Measurements from ENCODE around the gene POU2F3. TPM values are rescaled to one million over a fixed set of nuclear protein-coding genes. Genes with fewer than 3 reads are reported as not detected.

The POU2F3 gene
- total RNA-seq, 4 donors from 2014 or later = not detected

DNA sequence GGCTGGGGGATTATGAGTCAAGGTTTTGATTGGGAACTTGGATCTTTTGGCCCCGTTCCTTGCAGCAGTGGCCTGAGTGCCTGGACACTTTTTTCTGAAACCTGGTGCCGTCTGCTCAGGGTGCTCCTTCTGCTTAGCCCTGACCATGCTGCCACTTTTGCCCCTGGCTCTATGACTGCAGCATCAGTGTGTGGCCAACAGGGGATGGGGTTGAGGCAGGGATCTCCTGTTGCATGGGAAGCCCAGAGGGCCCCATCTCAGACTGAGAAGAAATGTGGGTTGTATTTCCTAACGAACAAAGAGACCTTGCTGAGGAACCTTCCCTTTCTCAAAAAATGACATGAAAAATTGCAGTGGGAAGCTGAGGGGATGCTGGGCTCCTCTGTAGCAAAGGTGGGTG lies 18.7 kb downstream of the POU2F3 start:
- Histone ChIP-seq H3K4me1 (no peaks in the 10 kb centered on the region), H3K27me3 (peaks cover 0 to 65% (median 10%) of the 10 kb centered on the region in 4 donors), H3K27ac (replicated peaks in 1 of 4) (no peak overlapping the region), H3K36me3 (no peaks in the 10 kb centered on the region), H3K9me3 (no peaks in the 10 kb centered on the region), H3K4me3 (no peak overlapping the region)
- WGBS = 65% methylated on average over 3 of the region's 3 CpGs
- no peak for TF ChIP-seq EP300 (IDR thresholded peaks at IDR 0.05)
- no peak for DNase-seq (ENCODE audit: extremely low spot score)
- intact Hi-C loops (cut with DNase I) = no loop called here

DNA sequence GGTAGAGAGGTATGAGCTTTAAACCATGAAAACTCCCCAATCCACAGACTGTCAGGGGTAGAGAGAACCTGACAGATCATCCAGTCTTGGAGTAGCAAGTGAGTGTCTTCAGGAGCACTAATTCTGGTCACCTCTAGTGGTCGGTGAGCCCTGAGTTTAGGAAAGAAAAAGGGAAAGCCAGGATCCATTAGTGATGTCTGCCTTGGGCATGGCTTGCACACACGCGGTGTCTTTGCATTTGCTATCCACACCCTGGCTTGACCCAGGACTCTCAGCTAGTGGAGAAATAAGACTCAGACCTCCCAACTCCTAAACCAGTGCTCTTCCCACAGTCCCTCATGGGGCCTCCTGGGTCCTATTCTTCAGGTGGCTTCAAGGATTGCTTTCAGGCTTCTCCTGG lies 19.3 kb downstream of the POU2F3 start:
- H3K36me3 ChIP-seq = no peaks in the 10 kb centered on the region
- TF ChIP-seq EP300 (IDR thresholded peaks at IDR 0.05) = no peak
- TF ChIP-seq, protein P1, sequence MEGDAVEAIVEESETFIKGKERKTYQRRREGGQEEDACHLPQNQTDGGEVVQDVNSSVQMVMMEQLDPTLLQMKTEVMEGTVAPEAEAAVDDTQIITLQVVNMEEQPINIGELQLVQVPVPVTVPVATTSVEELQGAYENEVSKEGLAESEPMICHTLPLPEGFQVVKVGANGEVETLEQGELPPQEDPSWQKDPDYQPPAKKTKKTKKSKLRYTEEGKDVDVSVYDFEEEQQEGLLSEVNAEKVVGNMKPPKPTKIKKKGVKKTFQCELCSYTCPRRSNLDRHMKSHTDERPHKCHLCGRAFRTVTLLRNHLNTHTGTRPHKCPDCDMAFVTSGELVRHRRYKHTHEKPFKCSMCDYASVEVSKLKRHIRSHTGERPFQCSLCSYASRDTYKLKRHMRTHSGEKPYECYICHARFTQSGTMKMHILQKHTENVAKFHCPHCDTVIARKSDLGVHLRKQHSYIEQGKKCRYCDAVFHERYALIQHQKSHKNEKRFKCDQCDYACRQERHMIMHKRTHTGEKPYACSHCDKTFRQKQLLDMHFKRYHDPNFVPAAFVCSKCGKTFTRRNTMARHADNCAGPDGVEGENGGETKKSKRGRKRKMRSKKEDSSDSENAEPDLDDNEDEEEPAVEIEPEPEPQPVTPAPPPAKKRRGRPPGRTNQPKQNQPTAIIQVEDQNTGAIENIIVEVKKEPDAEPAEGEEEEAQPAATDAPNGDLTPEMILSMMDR (IDR thresholded peaks at IDR 0.05) = no peak
- no peak for TF ChIP-seq POLR2A (IDR thresholded peaks at IDR 0.05; ENCODE audit: low read depth)
- TF ChIP-seq POLR2AphosphoS5 (IDR thresholded peaks at IDR 0.05) = no peak
- intact Hi-C loops (cut with DNase I) = no loop called here
- peaks cover 0 to 59% (median 7%) of the 10 kb centered on the region in 4 donors for H3K27me3 ChIP-seq
- 83% methylated on average over 3 of the region's 3 CpGs for WGBS
- H3K4me1 ChIP-seq = no peaks in the 10 kb centered on the region
- H3K9me3 ChIP-seq = no peaks in the 10 kb centered on the region
- DNase-seq (ENCODE audit: extremely low spot score) = no peak
- no peak overlapping the region for H3K27ac ChIP-seq (replicated peaks in 1 of 4)
- no peak overlapping the region for H3K4me3 ChIP-seq

DNA sequence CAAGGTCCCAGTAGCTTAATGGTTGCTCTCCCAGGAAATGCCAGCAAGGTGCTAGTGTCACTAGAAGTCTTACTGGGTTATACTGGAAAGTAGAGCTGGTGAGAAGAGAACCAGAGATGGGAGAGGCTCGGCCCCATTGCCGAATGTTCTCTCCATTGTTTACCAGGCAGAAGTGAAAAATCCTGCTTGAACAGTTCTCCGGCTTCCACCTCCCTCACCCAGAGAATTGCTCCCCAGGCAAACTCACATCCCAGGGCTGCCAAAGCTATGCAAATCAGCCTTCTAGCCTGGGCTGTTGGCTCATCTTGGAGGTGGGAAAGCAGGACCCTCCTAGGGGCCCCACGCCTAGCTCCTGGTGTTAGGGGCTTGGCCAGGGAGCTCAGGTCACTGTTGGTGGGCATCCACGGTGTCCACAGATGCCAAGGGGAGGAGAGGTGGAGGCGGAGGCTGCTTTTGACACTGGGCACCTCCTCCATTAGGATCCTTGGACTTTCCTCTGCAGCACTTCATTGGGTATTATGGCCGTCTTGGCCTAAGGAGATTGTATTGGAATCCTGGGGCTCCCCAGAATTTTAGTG lies 20.1 kb downstream of the POU2F3 start:
- no peak for TF ChIP-seq POLR2AphosphoS5 (IDR thresholded peaks at IDR 0.05)
- TF ChIP-seq, protein P1 (IDR thresholded peaks at IDR 0.05) = no peak
- H3K27ac ChIP-seq (replicated peaks in 1 of 4) = no peak overlapping the region
- H3K4me1 ChIP-seq = no peaks in the 10 kb centered on the region
- DNase-seq (ENCODE audit: extremely low spot score) = no peak
- peaks cover 0 to 51% (median 3%) of the 10 kb centered on the region in 4 donors for H3K27me3 ChIP-seq
- no peaks in the 10 kb centered on the region for H3K36me3 ChIP-seq
- no peak overlapping the region for H3K4me3 ChIP-seq
- intact Hi-C loops (cut with DNase I) = no loop called here
- H3K9me3 ChIP-seq = no peaks in the 10 kb centered on the region
- WGBS = 82% methylated on average over 7 of the region's 7 CpGs

DNA sequence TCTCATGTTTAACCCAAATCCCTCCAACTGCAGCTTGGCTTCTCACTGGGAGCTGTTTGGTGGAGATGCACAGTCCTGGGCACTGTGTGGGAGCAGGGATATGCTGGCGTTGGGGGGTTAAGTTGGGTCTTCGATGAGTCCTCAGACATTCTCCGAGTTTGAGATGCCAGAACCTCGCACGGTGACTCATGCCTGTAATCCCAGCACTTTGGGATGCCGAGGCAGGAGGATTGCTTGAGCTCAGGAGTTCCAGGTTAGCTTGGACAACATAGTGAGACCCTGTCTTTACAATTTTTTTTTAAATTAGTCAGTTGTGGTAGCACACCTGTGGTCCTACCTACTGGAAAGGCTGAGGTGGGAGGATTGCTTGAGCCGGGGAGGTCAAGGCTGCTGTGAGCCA lies 20.7 kb downstream of the POU2F3 start:
- TF ChIP-seq EP300 (IDR thresholded peaks at IDR 0.05) = no peak
- TF ChIP-seq, protein P1 (IDR thresholded peaks at IDR 0.05) = no peak
- no peak for TF ChIP-seq POLR2A (IDR thresholded peaks at IDR 0.05; ENCODE audit: low read depth)
- no peak overlapping the region for H3K27ac ChIP-seq (replicated peaks in 1 of 4)
- H3K4me3 ChIP-seq = no peak overlapping the region
- WGBS = 93% methylated on average over 7 of the region's 7 CpGs
- peaks cover 0 to 45% (median 2%) of the 10 kb centered on the region in 4 donors for H3K27me3 ChIP-seq
- H3K4me1 ChIP-seq = no peaks in the 10 kb centered on the region
- intact Hi-C loops (cut with DNase I) = no loop called here
- H3K9me3 ChIP-seq = no peaks in the 10 kb centered on the region
- no peak for DNase-seq (ENCODE audit: extremely low spot score)
- H3K36me3 ChIP-seq = no peaks in the 10 kb centered on the region

DNA sequence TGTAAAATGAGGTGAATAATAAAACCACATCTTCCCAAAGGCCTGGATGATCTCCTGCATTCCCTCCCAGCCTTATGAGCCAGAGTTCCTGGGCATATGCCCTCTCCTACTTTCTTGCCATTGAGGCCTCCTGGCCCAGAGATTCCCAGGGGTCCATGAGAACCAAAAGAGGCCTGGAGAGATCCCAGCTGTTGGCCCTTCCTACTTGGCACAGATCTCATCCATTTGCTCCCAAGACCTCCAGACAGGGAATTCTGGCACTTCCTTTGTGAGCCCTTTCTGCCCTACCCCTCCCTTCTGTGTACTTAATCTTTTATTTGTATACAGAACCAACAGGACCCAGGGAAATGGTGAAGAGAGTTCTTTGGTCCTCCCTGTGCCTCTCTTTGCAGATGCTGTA lies 21.4 kb downstream of the POU2F3 start:
- Histone ChIP-seq H3K27ac (replicated peaks in 1 of 4) (no peak overlapping the region), H3K9me3 (no peaks in the 10 kb centered on the region), H3K4me3 (no peak overlapping the region), H3K36me3 (no peaks in the 10 kb centered on the region), H3K4me1 (no peaks in the 10 kb centered on the region), H3K27me3 (peaks cover 0 to 47% (median 2%) of the 10 kb centered on the region in 4 donors)
- DNase-seq (ENCODE audit: extremely low spot score) = no peak
- no peak for TF ChIP-seq POLR2A (IDR thresholded peaks at IDR 0.05; ENCODE audit: low read depth)
- no peak for TF ChIP-seq POLR2AphosphoS5 (IDR thresholded peaks at IDR 0.05)
- TF ChIP-seq, protein P1 (IDR thresholded peaks at IDR 0.05) = no peak
- TF ChIP-seq EP300 (IDR thresholded peaks at IDR 0.05) = no peak
- intact Hi-C loops (cut with DNase I) = no loop called here

All from esophagus muscularis mucosa (tissue), 4 donors.